NT2/D1 (cell line): ENCODE measurements around the gene FITM1.

Experiments
- YY1 ChIP-seq: IDR thresholded peaks from 2 replicates; pipeline ENCODE4 v1.6.1; 2011; ENCODE audit not compliant: insufficient read length, insufficient read depth
- ZNF274 ChIP-seq: IDR thresholded peaks from 2 replicates; pipeline ENCODE4 v1.6.1; 2011; ENCODE audit warnings: mild to moderate bottlenecking, low read depth, low read length

DNA sequence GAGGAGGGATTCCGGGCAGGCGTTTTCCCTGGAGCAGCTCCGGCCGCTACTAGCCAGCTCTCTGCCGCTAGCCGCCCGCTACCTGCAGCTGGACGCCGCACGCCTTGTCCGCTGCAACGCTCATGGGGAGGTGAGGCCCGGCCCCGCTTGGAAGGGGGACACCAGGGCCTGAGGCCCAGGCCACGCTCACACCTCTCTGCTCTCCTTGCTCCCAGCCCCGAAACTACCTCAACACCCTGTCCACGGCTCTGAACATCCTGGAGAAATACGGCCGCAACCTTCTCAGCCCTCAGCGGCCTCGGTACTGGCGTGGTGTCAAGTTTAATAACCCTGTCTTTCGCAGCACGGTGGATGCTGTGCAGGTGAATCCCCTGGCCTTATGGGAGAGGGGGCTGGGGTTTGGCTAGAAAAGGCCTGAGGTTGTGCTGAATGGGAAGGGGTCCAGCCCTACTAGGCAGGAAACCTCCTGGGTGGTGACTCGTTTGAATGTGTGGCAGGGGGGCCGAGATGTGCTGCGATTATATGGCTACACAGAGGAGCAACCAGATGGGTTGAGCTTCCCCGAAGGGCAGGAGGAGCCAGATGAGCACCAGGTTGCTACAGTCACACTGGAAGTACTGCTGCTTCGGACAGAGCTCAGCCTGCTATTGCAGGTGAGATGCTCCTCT is 17.4 kb downstream of the FITM1 start:
- TF ChIP-seq YY1 (no peak), ZNF274 (no peak)
